PC-3 (cell line): Measurements from ENCODE around the gene GABRA4.

Source experiments
- EZH2 ChIP-seq: fragments of 300-600 bp; sonication (generic); IDR thresholded peaks from one replicate; pipeline ENCODE4 v1.6.1; 2017; ENCODE audit warnings: antibody characterized with exemption, mild to moderate bottlenecking, low read length; ENCODE audit not compliant: unreplicated experiment
- TF ChIP-seq, protein P1 (sequence below): fragments of 300-600 bp; sonication (generic); conservative IDR thresholded peaks from 2 replicates; pipeline ENCODE4 v1.5.1; 2017; ENCODE audit warnings: antibody characterized with exemption, low read depth, mild to moderate bottlenecking, low read length

DNA sequence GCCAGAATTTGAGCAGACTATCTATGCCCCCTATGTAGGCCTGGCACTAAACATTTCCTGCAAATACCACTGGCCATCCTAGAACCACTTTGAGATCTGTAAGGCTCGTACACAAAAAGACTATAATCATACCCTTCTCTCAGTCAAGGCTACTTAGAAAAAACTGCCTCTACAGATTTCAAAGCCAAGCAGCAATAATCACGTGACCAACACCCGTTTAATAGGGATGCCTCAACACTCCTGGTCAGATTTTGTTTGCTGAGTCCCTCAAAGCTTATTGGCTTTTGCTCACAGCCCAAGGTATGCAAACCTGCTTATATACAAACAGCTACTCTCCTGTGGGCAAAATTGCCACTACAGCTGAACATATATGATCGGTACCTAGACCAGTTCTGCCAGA is 85.2 kb downstream of the GABRA4 start:
- TF ChIP-seq, protein P1, sequence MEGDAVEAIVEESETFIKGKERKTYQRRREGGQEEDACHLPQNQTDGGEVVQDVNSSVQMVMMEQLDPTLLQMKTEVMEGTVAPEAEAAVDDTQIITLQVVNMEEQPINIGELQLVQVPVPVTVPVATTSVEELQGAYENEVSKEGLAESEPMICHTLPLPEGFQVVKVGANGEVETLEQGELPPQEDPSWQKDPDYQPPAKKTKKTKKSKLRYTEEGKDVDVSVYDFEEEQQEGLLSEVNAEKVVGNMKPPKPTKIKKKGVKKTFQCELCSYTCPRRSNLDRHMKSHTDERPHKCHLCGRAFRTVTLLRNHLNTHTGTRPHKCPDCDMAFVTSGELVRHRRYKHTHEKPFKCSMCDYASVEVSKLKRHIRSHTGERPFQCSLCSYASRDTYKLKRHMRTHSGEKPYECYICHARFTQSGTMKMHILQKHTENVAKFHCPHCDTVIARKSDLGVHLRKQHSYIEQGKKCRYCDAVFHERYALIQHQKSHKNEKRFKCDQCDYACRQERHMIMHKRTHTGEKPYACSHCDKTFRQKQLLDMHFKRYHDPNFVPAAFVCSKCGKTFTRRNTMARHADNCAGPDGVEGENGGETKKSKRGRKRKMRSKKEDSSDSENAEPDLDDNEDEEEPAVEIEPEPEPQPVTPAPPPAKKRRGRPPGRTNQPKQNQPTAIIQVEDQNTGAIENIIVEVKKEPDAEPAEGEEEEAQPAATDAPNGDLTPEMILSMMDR, result no peak
- TF ChIP-seq EZH2, result no peak
